ENCODE results near the gene OSBP. TPM values are rescaled to one million over a fixed set of nuclear protein-coding genes. Genes with fewer than 3 reads are reported as not detected.

Gene OSBP
- total RNA-seq, 2 experiments from 2014 or later: 35.0 to 36.4 TPM

- POLR2A ChIA-PET: no interaction called here
- CTCF ChIA-PET: no interaction called here
Observed at GRCh38 chr11:59611570-59612565, 3.7 kb downstream of the OSBP start.

GRCh38 chr11:59610289-59610688 lies 5.3 kb downstream of the OSBP start:
- ChIA-PET CTCF (interaction anchor here (1.2 kb wide), 2 partner anchors 16 to 439 kb away, joined by 3 to 4 read pairs; no protein-coding TSS in a partner anchor), POLR2A (interaction anchor here (0.7 kb wide), 1 partner anchor 46 kb away, joined by 5 read pairs; no protein-coding TSS in a partner anchor)

GRCh38 chr11:59607703-59608454 lies 7.7 kb downstream of the OSBP start:
- CTCF ChIA-PET: no interaction called here
- POLR2A ChIA-PET: no interaction called here

- CTCF ChIA-PET: no interaction called here
- POLR2A ChIA-PET: interaction anchor here (0.6 kb wide), 1 partner anchor 1883 kb away, joined by 8 read pairs; no protein-coding TSS in a partner anchor
Observed at GRCh38 chr11:59602432-59602831, 13.1 kb downstream of the OSBP start.

- ChIA-PET POLR2A (interaction anchor here (0.5 kb wide), 1 partner anchor 9 kb away, joined by 4 read pairs; no protein-coding TSS in a partner anchor), CTCF (no interaction called here)
Observed at GRCh38 chr11:59601788-59602187, 13.8 kb downstream of the OSBP start.

- ChIA-PET CTCF (no interaction called here), POLR2A (no interaction called here)
Observed at GRCh38 chr11:59600636-59601035, 14.9 kb downstream of the OSBP start.

GRCh38 chr11:59600234-59600633 lies 15.3 kb downstream of the OSBP start:
- POLR2A ChIA-PET: no interaction called here
- CTCF ChIA-PET: no interaction called here

GRCh38 chr11:59598961-59599360 lies 16.6 kb downstream of the OSBP start:
- POLR2A ChIA-PET: no interaction called here

GRCh38 chr11:59584294-59584693 lies 31.3 kb downstream of the OSBP start:
- POLR2A ChIA-PET: no interaction called here
- CTCF ChIA-PET: no interaction called here

More at GRCh38 chr11:59598961-59599360, 16.6 kb downstream of the OSBP start:
- CTCF ChIA-PET: no interaction called here

- POLR2A ChIA-PET: no interaction called here
- CTCF ChIA-PET: no interaction called here
Observed at GRCh38 chr11:59582006-59582405, 33.6 kb downstream of the OSBP start.

- ChIA-PET POLR2A (no interaction called here), CTCF (no interaction called here)
Observed at GRCh38 chr11:59578369-59578768, 37.2 kb downstream of the OSBP start.

GRCh38 chr11:59575505-59575904 lies 40.1 kb downstream of the OSBP start:
- CTCF ChIA-PET: no interaction called here
- POLR2A ChIA-PET: no interaction called here

- CTCF ChIA-PET: no interaction called here
- POLR2A ChIA-PET: no interaction called here
Observed at GRCh38 chr11:59574932-59575502, 40.6 kb downstream of the OSBP start.

GRCh38 chr11:59574467-59574866 lies 41.1 kb downstream of the OSBP start:
- POLR2A ChIA-PET: interaction anchor here (0.7 kb wide), 1 partner anchor 18 kb away, joined by 5 read pairs; no protein-coding TSS in a partner anchor

GRCh38 chr11:59573216-59573615 lies 42.4 kb downstream of the OSBP start:
- ChIA-PET CTCF (no interaction called here), POLR2A (no interaction called here)

More at GRCh38 chr11:59574467-59574866, 41.1 kb downstream of the OSBP start:
- CTCF ChIA-PET: no interaction called here

- POLR2A ChIA-PET: no interaction called here
- CTCF ChIA-PET: interaction anchor here (0.7 kb wide), 1 partner anchor 597 kb away, joined by 4 read pairs; no protein-coding TSS in a partner anchor
Observed at GRCh38 chr11:59572091-59572490, 43.5 kb downstream of the OSBP start.

GRCh38 chr11:59562292-59562691 lies 53.3 kb downstream of the OSBP start:
- POLR2A ChIA-PET: no interaction called here
- CTCF ChIA-PET: interaction anchor here (1.0 kb wide), 1 partner anchor 25 kb away, joined by 3 read pairs; no protein-coding TSS in a partner anchor

GRCh38 chr11:59560702-59561473 lies 54.7 kb downstream of the OSBP start:
- ChIA-PET POLR2A (interaction anchor here (0.6 to 1.7 kb wide), 2 partner anchors 55 to 108 kb away, joined by 4 to 5 read pairs; partner anchors contain the start of genes OSBP and PATL1), CTCF (interaction anchor here (0.8 to 1.0 kb wide), 4 partner anchors 9 to 108 kb away, joined by 3 read pairs; partner anchors contain the start of gene PATL1)

GRCh38 chr11:59560290-59560701 lies 55.3 kb downstream of the OSBP start:
- POLR2A ChIA-PET: interaction anchor here (0.6 to 1.7 kb wide), 2 partner anchors 55 to 108 kb away, joined by 4 to 5 read pairs; partner anchors contain the start of genes OSBP and PATL1
- CTCF ChIA-PET: interaction anchor here (0.8 to 1.0 kb wide), 3 partner anchors 10 to 109 kb away, joined by 3 read pairs; partner anchors contain the start of gene PATL1
